K562 (cell line): ENCODE measurements around the gene UMODL1.

ENCODE experiments used
- BCL6 ChIP-seq: fragments of 250-450 bp; sonication (Bioruptor Pico); IDR thresholded peaks from 2 replicates; pipeline ENCODE4 v1.4.0; 2020
- BRCA1 ChIP-seq, 2 experiments: fragments of 450-650 bp in 1 of 2; sonication (generic) in 1 of 2; formaldehyde crosslinking in 1 of 2; IDR thresholded peaks; 2 replicates each; pipeline versions ENCODE4 v1.5.0 to v1.6.1; 2017 to 2020; ENCODE audit warnings: mild to moderate bottlenecking in 1 of 2, missing genetic modification reagents in 1 of 2
- CBX5 ChIP-seq: IDR thresholded peaks from 2 replicates; pipeline ENCODE4 v1.6.1; 2014; ENCODE audit warnings: low read depth, borderline replicate concordance
- FOXK2 ChIP-seq, 2 experiments: fragments of 450-650 bp; IDR thresholded peaks in 1 of 2; conservative IDR thresholded peaks in 1 of 2; 2 replicates each; pipeline ENCODE4 v1.6.1; 2016; ENCODE audit warnings: low read depth in 2 of 2, mild to moderate bottlenecking in 1 of 2
- GTF2F1 ChIP-seq: IDR thresholded peaks from 2 replicates; pipeline ENCODE4 v1.6.1; 2011; ENCODE audit warnings: low read depth, low read length, improper control_type of control experiment
- JUNB ChIP-seq: fragments of 450-650 bp; formaldehyde crosslinking; conservative IDR thresholded peaks from 2 replicates; pipeline ENCODE4 v1.4.0; 2020; ENCODE audit warnings: mild to moderate bottlenecking
- JUND ChIP-seq, 2 experiments: IDR thresholded peaks; 2 replicates in 1 of 2; 3 replicates in 1 of 2; pipeline ENCODE4 v1.6.1; 2011; ENCODE audit warnings: borderline replicate concordance in 2 of 2, low read depth in 2 of 2, low read length in 2 of 2, improper control_type of control experiment in 1 of 2, missing biosample characterization in 1 of 2, missing genetic modification characterization in 1 of 2, missing genetic modification reagents in 1 of 2
- RUNX1 ChIP-seq: sonication (generic); IDR thresholded peaks from 2 replicates; pipeline ENCODE4 v1.6.1; 2016; ENCODE audit warnings: antibody characterized with exemption, low read depth
- TARDBP ChIP-seq: fragments of 450-650 bp; IDR thresholded peaks from 2 replicates; pipeline ENCODE4 v1.6.1; 2016
- TEAD4 ChIP-seq, 2 experiments: sonication (generic) in 1 of 2; formaldehyde crosslinking in 1 of 2; IDR thresholded peaks; 2 replicates each; pipeline versions ENCODE4 v1.6.1 to v1.8.0; 2012 to 2022; ENCODE audit warnings: borderline replicate concordance in 1 of 2, inconsistent platforms in 1 of 2, low read length in 1 of 2, mild to moderate bottlenecking in 1 of 2, missing genetic modification reagents in 1 of 2
- TFAM ChIP-seq: fragments of 250-450 bp; sonication (Bioruptor Pico); conservative IDR thresholded peaks from 2 replicates; pipeline ENCODE4 v1.5.0; 2021; ENCODE audit warnings: mild to moderate bottlenecking, moderate library complexity
- TF ChIP-seq, protein P1 (sequence below), 3 experiments: IDR thresholded peaks in 2 of 3; conservative IDR thresholded peaks in 1 of 3; 2 replicates each; pipeline ENCODE4 v1.5.1; 2011 to 2012; ENCODE audit warnings: low read length in 3 of 3, mild to moderate bottlenecking in 3 of 3, control low read depth in 2 of 3, improper control_type of control experiment in 1 of 3, inconsistent platforms in 1 of 3, low read depth in 1 of 3, mixed read lengths in 1 of 3, moderate library complexity in 1 of 3; ENCODE audit not compliant: insufficient read depth in 2 of 3
- TF ChIP-seq, protein P2 (sequence below), 2 experiments: fragments of 450-650 bp; formaldehyde crosslinking in 1 of 2; IDR thresholded peaks; 2 replicates each; pipeline versions ENCODE4 v1.4.0 to v1.6.1; 2014 to 2020; ENCODE audit warnings: mild to moderate bottlenecking in 2 of 2, borderline replicate concordance in 1 of 2, low read depth in 1 of 2
- TF ChIP-seq, protein P3 (sequence below): sonication (generic); formaldehyde crosslinking; IDR thresholded peaks from 2 replicates; pipeline ENCODE4 v1.8.1; 2023; ENCODE audit warnings: mild to moderate bottlenecking, missing genetic modification reagents

DNA sequence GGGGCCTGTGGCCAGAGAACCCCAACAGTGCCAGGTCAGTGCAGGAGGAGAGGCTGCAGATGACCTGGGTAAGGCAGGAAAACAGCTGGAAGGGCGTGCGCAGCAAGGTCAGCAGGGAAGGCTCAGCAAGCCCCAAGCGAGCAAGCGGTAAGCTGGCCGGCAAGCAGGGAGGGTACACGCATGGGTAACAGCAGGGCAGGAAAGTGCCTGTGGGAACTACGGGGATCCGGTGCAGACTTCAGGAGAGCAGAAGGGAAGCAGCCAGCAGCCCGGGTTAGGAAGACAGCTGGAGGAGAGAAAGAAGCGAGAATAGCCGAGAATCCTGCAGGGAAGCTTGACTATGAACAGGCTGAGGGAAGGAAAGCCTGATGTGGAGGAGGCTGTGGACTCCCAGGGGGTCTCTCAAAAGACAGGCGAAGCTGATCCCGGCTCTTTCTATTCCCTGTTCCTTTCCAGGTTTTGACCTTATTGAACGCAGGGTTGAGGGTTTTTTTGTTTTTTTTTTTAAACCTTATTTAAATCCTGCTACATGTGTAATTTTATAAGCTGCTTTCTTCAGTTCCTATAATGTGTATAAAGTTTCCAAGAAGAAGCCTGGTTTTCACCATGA, 20.9 kb downstream of the UMODL1 start:
- TF ChIP-seq GTF2F1 (no peak), BRCA1 (IDR thresholded peaks at IDR 0.05) (no peak), BRCA1 (CRISPR knock-in tag; IDR thresholded peaks at IDR 0.05) (no peak), BCL6 (CRISPR knock-in tag) (no peak), JUND (IDR thresholded peaks at IDR 0.05; ENCODE audit: borderline replicate concordance, low read depth, low read length) (no peak), JUND (tag; IDR thresholded peaks at IDR 0.05; ENCODE audit: borderline replicate concordance, low read depth, low read length) (no peak), TFAM (CRISPR knock-in tag) (no peak), TEAD4 (IDR thresholded peaks at IDR 0.05; ENCODE audit: low read length) (no peak), TEAD4 (CRISPR knock-in tag; IDR thresholded peaks at IDR 0.05; ENCODE audit: borderline replicate concordance) (no peak), JUNB (no peak), FOXK2 (conservative IDR thresholded peaks at IDR 0.05 in 1 of 2, IDR thresholded peaks at IDR 0.05 in 1 of 2; ENCODE audit: low read depth in 2 of 2) (no peak), TARDBP (no peak), RUNX1 (no peak), CBX5 (no peak)
- TF ChIP-seq, protein P1, sequence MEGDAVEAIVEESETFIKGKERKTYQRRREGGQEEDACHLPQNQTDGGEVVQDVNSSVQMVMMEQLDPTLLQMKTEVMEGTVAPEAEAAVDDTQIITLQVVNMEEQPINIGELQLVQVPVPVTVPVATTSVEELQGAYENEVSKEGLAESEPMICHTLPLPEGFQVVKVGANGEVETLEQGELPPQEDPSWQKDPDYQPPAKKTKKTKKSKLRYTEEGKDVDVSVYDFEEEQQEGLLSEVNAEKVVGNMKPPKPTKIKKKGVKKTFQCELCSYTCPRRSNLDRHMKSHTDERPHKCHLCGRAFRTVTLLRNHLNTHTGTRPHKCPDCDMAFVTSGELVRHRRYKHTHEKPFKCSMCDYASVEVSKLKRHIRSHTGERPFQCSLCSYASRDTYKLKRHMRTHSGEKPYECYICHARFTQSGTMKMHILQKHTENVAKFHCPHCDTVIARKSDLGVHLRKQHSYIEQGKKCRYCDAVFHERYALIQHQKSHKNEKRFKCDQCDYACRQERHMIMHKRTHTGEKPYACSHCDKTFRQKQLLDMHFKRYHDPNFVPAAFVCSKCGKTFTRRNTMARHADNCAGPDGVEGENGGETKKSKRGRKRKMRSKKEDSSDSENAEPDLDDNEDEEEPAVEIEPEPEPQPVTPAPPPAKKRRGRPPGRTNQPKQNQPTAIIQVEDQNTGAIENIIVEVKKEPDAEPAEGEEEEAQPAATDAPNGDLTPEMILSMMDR (IDR thresholded peaks at IDR 0.05 in 2 of 3, conservative IDR thresholded peaks at IDR 0.05 in 1 of 3; ENCODE audit: insufficient read depth in 2 of 3, low read depth in 1 of 3, low read length in 3 of 3) = no peak
- TF ChIP-seq, protein P2, sequence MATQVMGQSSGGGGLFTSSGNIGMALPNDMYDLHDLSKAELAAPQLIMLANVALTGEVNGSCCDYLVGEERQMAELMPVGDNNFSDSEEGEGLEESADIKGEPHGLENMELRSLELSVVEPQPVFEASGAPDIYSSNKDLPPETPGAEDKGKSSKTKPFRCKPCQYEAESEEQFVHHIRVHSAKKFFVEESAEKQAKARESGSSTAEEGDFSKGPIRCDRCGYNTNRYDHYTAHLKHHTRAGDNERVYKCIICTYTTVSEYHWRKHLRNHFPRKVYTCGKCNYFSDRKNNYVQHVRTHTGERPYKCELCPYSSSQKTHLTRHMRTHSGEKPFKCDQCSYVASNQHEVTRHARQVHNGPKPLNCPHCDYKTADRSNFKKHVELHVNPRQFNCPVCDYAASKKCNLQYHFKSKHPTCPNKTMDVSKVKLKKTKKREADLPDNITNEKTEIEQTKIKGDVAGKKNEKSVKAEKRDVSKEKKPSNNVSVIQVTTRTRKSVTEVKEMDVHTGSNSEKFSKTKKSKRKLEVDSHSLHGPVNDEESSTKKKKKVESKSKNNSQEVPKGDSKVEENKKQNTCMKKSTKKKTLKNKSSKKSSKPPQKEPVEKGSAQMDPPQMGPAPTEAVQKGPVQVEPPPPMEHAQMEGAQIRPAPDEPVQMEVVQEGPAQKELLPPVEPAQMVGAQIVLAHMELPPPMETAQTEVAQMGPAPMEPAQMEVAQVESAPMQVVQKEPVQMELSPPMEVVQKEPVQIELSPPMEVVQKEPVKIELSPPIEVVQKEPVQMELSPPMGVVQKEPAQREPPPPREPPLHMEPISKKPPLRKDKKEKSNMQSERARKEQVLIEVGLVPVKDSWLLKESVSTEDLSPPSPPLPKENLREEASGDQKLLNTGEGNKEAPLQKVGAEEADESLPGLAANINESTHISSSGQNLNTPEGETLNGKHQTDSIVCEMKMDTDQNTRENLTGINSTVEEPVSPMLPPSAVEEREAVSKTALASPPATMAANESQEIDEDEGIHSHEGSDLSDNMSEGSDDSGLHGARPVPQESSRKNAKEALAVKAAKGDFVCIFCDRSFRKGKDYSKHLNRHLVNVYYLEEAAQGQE (IDR thresholded peaks at IDR 0.05; ENCODE audit: borderline replicate concordance) = no peak
- TF ChIP-seq, protein P2 (CRISPR knock-in tag; IDR thresholded peaks at IDR 0.05; ENCODE audit: low read depth) = no peak
- TF ChIP-seq, protein P3, sequence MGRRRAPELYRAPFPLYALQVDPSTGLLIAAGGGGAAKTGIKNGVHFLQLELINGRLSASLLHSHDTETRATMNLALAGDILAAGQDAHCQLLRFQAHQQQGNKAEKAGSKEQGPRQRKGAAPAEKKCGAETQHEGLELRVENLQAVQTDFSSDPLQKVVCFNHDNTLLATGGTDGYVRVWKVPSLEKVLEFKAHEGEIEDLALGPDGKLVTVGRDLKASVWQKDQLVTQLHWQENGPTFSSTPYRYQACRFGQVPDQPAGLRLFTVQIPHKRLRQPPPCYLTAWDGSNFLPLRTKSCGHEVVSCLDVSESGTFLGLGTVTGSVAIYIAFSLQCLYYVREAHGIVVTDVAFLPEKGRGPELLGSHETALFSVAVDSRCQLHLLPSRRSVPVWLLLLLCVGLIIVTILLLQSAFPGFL (CRISPR knock-in tag) = no peak
